Measurements from ENCODE around the gene VCL.

The VCL gene

DNA sequence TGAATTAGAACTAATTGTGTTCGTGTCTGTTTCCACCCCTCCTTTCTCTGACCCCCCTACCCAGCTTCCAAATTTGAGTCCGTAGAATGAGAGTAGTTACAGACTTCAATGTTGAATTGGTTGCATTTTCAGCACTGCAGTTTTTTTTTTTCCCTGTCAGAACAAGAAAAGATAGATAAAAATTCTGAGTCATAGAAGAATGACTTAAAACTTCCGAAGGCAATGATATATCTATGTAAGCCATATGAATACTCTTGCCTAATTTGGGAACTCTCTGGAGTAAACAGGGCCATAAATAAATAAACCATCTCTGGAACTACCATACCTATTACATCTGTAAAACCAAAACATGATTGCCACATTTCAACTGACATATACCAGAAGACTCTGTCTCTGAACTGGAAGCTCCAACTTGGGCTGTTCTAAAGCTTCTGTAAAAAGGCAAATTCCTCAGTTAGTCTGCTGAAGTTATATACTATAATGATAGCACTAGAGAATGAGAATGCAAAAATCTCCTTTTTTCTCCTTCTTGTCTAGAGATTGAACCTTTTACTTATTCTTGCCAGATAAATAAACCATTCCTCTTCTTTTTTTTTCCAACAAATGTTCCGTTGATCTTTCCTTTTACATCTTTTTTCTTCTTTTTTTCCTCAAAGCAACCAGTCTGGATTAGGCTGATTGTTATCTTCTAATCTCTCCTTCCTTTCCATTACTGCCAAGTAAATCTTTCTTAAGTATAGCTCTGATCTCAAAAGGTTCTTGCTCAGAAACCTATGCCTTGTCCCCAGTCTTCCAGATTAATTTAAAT is 23.5 kb downstream of the VCL start:
- no peak for DNase-seq (ENCODE audit: low read depth)
- TF ChIP-seq, protein P1, sequence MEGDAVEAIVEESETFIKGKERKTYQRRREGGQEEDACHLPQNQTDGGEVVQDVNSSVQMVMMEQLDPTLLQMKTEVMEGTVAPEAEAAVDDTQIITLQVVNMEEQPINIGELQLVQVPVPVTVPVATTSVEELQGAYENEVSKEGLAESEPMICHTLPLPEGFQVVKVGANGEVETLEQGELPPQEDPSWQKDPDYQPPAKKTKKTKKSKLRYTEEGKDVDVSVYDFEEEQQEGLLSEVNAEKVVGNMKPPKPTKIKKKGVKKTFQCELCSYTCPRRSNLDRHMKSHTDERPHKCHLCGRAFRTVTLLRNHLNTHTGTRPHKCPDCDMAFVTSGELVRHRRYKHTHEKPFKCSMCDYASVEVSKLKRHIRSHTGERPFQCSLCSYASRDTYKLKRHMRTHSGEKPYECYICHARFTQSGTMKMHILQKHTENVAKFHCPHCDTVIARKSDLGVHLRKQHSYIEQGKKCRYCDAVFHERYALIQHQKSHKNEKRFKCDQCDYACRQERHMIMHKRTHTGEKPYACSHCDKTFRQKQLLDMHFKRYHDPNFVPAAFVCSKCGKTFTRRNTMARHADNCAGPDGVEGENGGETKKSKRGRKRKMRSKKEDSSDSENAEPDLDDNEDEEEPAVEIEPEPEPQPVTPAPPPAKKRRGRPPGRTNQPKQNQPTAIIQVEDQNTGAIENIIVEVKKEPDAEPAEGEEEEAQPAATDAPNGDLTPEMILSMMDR (IDR thresholded peaks at IDR 0.05; ENCODE audit: control insufficient read depth, insufficient read depth, low read depth, low read length, missing control alignments) = no peak

DNA sequence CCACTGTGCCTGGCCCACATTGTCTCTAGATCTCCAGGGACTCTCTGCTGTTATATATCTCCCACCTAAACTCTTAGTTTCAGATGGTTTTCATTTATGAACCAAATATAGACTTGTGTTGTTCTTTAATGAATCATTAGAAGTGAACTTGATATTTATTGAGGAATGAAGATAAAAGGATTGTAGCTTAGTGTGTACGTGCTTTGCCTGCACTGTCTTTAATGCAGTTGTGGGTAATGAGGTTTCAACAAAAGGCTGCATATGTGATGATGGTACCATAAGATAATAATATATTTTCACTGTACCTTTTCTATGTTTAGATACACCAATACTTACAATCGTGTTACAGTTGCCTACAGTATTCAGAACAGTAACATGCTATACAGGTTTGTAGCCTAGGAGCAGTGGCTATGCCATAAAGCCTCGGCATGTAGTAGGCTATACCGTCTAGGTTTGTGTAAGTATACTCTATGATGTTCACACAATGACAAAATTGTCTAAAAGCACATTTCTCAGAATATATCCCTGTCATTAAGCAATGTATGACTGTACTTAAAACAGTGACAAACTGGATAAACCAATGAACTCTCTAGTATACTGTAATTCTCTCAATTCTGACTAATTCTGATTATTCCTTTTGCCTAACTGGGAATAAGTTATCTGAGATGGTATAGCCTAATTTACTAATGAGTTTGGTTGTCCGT is 25.2 kb downstream of the VCL start:
- H3K4me3 ChIP-seq (ENCODE audit: control insufficient read depth, low read depth, low read length) = no peak overlapping the region
- no peak for DNase-seq (ENCODE audit: low read depth)
- TF ChIP-seq, protein P1 (IDR thresholded peaks at IDR 0.05; ENCODE audit: control insufficient read depth, insufficient read depth, low read depth, low read length, missing control alignments) = no peak

More for the DNA sequence above, 23.5 kb downstream of the VCL start:
- H3K4me3 ChIP-seq (ENCODE audit: control insufficient read depth, low read depth, low read length) = no peak overlapping the region

DNA sequence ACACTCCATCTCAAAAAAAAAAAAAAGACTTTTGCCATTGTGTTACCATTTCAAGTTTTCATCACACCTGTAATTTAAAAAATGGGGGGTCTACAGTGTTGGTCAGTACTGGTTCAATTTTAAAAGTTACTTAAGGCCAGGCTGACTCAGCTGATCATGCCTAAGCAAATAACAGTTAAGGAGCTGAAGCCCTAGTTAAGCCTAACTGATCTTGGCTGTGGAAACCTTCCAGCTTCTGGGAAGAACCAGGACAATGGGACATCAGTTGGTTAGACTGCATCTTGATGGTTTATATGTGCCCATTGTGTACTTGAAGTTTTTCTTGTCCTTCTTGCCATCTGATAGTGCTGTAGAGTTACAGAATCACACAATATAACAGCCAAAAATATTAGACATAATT is 26.7 kb downstream of the VCL start:
- no peak overlapping the region for H3K4me3 ChIP-seq (ENCODE audit: control insufficient read depth, low read depth, low read length)
- TF ChIP-seq, protein P1 (IDR thresholded peaks at IDR 0.05; ENCODE audit: control insufficient read depth, insufficient read depth, low read depth, low read length, missing control alignments) = no peak
- no peak for DNase-seq (ENCODE audit: low read depth)

DNA sequence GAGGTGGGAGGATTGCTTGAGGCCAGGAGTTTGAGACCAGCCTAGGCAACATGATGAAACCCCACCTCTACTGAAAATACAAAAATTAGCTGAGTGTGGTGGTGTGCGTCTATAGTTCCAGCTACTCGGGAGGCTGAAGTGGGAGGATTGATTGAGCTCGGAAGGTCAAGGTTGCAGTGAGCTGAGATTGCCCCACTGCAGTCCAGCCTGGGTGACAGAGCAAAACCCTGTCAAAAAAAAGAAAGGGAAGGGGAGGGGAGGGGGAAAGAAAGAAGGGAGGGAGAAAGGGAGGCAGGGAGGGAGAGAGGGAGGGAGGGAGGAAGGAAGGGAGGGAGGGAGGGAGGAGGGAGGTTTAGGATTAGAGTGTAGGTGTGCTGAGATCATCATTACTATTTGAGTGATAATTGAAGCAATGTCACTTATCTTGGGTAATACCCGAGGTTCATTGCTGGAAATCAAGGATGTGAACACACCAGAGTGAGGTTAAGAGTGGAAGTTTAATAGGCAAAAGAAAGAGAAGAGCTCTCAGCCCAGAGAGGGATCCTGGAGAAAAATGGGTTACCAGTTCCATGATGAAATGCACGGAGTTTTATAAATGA is 27.6 kb downstream of the VCL start:
- no peak overlapping the region for H3K4me3 ChIP-seq (ENCODE audit: control insufficient read depth, low read depth, low read length)
- DNase-seq (ENCODE audit: low read depth) = no peak
- TF ChIP-seq, protein P1 (IDR thresholded peaks at IDR 0.05; ENCODE audit: control insufficient read depth, insufficient read depth, low read depth, low read length, missing control alignments) = no peak

DNA sequence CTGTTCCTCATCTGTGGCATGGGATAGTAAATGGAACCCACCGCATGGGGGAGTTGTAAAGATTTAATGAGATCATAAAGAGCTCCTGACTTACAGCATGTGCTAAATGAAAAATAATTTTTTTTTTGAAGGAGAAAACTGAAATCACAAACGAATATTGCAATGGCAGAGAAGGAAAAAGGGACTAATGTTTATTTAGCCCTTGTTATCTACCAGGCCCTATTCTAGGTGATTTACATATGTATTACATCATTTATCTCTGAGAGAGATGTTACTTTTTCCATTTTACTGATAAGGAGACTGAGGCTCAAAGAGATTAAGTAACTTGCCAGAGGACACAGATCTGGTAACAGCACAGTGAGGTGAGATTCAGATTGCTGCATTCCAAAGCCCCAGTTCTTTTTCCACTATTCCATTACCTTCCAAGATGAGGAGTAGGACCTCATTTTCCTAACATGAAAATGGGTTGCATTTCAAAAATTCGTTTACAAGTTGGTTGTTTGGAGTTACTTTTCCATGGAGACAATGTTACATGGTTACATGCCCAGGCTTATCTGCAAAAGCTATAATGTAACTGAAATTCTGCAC is 28.6 kb downstream of the VCL start:
- TF ChIP-seq, protein P1 (IDR thresholded peaks at IDR 0.05; ENCODE audit: control insufficient read depth, insufficient read depth, low read depth, low read length, missing control alignments) = no peak
- H3K4me3 ChIP-seq (ENCODE audit: control insufficient read depth, low read depth, low read length) = no peak overlapping the region
- DNase-seq (ENCODE audit: low read depth) = no peak

DNA sequence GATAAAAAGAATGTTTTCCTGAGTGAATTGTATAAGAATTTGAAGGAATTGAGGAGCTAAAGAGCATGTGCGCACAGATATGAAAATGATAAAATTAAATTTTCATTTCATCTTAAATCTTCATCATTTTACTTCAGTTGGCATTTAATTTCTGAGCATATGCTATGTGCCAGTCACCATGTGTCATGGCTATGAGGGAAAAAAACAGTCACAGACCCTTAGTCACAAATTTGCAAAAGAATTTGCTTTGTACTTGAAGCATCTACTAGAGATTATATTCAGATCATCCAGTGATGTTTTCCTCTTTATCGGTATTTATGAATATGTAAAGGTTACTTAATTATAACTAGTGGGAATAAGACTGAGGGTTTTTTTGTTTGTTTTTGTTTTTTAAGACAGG is 29.8 kb downstream of the VCL start:
- no peak for DNase-seq (ENCODE audit: low read depth)
- TF ChIP-seq, protein P1 (IDR thresholded peaks at IDR 0.05; ENCODE audit: control insufficient read depth, insufficient read depth, low read depth, low read length, missing control alignments) = no peak
- H3K4me3 ChIP-seq (ENCODE audit: control insufficient read depth, low read depth, low read length) = no peak overlapping the region
